HPDE6-E6E7 (cell line): ENCODE results near the gene EIF2AK2.

Source experiments
- DNase-seq: peaks from one replicate; pipeline ENCODE4 v3.0.0; 2011; ENCODE audit warnings: missing footprints; ENCODE audit errors: extremely low spot score

The EIF2AK2 gene

DNA sequence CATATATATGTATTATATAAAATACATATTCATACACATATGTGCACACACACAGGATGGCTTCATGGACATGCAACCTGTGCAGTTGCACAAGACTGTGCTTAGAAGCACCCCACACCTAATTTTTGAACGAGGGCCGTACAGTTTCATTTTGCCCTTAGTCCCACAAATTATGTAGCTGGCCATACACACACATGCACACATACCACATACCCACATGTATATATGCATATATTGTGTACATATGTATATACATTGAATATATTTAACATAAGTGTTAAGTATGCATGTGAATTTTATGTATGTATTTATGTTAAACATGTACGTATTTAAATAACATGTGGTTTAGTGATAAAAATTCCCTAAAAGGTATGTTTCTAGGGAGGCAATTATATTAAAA is 54.2 kb downstream of the EIF2AK2 start:
- no peak for DNase-seq

DNA sequence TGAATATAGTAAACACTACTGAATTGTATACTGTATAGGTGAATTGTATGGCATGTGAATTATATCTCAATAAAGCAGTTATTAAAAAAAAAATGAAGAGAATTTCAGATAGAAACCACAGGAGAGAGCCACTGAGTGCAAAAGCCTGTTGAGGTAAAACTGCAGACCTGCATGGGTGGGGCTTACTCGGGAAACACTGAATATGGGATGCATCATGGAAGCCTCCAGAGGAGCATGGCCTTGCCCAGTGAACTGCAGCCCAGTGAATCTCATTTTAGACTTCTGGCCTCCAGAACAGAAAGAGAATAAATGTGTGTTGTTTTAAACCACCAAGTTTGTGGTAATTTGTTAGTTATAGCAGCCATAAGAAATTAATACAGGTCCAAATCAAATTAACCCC is 56.7 kb downstream of the EIF2AK2 start:
- no peak for DNase-seq

DNA sequence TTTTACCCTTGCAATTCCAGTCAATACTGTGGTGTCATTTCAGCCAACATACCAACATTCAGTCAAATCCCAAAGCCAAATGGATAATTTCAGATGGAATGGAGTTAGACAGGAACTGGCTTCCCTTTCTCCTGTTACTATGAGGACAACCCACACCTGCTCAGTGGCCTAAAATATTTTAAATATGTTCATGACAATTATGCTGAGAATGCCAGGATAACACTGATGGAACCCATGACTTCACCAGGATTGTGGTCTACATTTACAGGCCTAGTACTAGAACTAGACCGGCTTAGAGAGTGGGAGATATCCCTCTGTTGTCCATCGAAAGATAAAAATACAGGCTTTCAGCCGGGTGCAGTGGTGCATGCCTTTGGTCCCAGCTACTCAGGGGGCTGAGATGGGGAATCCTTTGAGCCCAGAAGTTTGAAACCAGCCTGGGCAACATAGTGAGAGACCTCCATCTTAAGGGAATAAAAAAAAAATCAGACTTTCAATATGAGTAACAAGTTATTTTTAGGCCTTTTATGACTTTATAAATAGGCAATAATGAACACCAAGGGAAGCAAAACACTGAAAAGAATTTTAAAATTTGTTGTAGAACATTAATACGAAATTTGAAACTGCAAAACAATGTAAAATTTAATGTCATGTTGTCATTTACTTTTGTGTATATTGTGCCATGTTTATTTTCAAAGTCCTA is 58.2 kb downstream of the EIF2AK2 start:
- no peak for DNase-seq

DNA sequence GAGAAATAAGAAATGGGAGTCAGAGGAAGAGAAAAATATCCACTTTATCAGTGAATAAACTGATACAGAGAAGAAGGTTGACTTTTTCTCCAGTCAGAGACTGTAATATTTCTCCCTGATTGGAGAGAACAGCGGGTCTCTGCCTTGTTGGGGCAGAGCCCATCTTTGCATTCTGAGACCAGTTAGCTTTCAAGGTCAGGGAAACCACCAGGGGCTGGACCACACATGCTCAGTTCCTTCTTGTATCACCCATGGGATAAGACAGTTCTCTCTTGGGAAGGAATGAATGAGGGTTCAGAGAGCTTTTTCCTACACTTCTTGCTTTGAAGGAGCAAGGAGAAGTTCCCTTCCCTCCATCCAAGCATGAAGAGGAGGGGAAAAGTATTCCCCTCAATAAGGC is 60.2 kb downstream of the EIF2AK2 start:
- no peak for DNase-seq

DNA sequence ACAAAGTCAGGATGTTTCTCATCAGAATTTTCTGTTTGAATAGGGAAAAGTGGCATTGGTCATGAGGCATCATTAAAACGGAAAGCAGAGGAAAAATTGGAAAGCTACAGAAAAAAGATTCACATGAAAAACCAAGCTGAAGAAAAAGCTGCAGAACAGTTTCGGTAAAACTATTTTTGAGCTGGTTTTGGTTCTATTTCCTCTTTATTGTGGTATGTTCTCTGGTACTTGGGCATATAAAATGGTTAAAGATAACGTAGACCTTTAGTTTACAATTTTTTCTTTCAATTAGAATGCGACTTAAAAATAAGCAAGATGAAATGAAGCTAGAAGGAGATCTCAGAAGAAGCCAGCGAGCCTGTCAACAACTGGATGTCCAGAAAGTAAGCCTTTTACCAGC is 64.9 kb downstream of the EIF2AK2 start:
- DNase-seq: no peak

DNA sequence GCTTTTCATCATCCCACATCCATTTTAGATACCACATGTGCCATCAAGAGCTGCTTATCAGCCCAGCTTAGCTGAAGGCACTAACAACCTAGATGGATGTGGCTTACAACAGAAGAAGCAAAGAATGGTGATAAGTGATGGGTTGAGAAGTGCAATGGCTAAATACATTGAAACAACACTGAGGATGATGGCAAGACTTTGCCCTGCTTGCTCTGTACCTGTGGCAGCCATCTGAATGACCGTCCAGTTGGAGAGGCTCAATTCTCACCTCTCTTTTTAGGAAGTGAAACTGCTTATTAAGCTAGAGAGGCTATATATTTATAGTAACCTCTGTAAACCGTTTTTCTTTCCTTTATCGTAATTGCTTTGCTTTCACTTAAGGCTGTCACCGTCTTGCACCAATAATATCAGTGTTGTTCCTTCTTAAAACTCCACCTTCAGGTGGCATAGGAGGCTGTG is 66.7 kb downstream of the EIF2AK2 start:
- DNase-seq: no peak

DNA sequence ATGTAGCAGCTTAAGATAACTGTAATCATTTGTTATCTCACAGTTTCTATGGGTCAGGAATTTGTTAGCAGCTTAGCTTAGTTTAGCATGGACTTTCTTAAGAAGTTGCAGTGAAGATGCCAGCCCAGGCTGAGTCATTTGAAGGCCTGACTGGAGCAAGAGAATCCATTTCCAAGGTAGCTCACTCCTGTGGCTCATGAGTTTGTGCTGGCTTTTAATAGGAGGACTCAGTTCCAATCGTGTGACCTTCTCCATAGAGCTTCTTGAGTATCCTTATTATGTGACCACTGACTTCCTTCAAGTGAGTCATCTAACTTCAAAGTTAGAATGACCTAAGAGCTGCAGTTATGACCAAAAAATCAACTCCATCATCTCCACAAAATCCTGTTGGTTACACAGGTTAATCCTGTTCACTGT is 71.0 kb downstream of the EIF2AK2 start:
- DNase-seq: no peak

DNA sequence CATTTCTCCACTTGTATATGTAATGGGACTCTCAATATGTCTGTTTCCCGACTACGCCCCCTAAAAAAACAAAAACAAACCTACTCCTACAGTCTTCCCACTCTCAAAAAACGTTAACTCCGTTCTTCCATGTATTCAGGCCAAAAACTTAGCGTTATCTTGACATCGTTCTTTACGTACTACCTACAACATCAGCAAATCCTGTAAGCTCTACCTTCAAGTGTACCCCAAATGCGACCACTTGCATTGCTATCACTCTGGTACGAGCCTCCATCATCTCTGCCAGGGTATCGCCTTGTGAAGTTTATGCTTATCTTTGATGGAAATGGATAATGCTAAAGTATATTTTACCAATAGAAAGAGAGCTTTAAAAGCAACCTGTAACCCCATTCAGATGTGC is 72.0 kb downstream of the EIF2AK2 start:
- no peak for DNase-seq

DNA sequence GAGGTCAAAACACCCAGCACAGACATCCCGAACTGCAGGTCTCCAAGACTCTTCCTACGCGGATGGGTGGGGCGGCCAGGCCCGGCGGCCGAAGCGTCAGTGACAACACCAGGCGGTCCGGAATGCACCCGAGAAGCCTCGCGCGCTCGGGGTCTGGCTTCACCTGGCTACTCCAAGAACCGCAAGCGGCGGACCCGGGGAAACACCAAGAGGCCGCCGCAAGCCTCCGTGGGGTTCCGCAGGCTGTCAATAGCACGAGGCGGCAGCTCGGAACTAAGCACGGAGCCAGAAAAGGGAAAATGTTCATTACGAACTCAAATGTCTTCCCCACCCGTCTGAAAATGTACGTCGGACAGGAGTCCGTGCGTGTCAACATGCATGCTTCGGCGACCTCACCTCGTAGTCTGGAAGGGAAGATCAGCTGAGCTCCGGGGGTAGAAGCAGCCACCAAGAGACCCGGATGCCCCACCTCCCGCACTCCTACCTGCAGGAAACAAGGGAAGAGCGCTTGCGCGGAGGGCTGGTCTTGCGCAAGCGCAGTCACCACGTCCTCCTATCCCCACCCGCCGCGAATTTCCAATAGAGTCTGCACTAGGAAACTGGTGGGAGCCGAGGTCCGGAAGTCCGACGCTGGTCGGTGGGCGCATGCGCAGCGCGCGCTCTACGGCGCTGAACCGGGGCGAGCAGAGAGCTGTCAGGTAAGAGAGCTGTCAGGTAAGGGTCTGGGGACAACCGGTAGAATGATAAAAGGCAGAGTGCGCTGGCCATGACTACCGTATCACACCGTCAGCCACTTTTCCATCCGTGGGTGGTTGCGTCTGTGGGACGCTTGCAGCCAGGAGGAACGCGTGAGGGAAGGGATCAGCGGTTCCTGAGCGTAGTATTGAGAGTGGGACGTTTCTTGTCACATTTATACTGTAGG is 72.6 kb downstream of the EIF2AK2 start, which contains the start of the genes GPATCH11 and HEATR5B:
Gene GPATCH11, plus strand, starts transcription at position 646 of the 922 bp plus-strand sequence. CDS start 3,864 bp downstream, outside the sequence.
Gene HEATR5B, minus strand, starts transcription at position 500 of the 922 bp plus-strand sequence. CDS start 958 bp downstream, outside the sequence.
- DNase-seq: peak; percentile 98

DNA sequence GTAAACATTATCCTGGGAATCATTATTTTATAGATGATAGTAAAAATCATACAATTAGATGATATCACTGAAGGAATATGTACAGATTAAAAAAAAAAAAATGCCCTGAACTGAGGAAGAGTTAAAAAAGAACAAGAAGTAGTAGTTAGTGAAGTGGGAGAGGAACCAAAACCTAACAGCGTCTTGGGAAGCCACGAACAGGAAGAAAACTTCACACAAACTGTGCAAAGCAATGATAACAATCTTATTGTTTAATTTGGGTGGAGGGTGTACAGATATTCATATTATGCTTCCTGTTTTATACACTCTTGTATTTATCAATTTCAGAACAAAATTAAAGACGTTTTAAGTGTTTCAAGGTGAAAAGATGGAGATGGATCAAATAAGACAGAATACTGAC is 76.1 kb downstream of the EIF2AK2 start:
- DNase-seq: no peak

DNA sequence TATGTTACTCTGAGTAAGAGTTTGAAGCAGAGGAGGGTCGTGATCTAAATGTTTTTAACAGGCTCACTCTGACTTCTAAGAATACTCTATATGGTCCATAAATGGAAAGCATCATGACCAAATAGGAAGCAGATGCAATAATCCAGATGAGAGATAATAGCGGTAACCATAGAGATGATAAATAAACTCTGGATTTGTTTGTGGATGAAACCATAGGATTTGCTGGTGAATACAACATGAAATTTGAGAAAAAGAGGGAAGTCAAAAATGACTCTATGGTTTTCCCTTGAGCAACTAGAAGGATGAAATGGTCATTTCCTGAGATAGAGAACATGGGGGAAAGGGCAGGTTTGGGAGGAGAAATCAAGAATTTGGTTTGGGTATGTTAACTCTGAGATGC is 76.5 kb downstream of the EIF2AK2 start:
- DNase-seq: no peak

DNA sequence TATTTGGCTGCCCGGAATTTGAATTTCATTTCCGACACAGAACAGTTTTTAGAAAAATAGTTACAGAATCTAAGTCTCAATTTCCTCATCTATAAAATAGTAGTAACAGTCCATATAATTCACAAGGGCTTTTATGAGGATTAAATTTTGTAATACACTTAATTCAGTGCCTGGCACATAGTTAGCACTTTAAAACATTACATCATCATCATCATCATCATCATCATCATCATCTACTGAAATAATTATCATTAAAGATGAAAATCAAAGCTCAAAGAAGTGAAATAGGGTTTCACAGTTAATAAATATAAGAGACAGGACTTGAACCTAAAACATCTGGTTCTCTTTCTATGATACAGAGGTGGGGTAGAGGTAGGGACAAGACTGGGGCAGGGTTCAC is 85.8 kb downstream of the EIF2AK2 start:
- DNase-seq: no peak

DNA sequence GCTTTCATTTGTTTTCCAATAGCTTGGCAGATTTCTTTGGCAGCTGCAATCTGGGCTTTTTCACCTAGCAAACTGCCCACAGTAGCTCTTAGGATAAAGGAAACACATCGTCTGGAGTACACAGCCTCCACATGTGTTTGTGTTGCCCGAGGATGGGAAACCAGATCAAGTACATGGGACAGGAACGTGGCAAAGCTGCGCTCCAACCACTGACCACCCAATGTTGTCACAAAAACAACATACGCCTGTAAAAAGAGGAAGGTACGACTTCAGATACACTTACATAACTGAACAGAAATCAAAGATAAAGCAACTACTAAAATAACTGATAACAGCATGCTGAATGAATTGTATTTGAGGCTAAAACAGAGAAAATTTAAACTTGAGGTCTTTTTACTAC is 88.1 kb downstream of the EIF2AK2 start:
- no peak for DNase-seq

DNA sequence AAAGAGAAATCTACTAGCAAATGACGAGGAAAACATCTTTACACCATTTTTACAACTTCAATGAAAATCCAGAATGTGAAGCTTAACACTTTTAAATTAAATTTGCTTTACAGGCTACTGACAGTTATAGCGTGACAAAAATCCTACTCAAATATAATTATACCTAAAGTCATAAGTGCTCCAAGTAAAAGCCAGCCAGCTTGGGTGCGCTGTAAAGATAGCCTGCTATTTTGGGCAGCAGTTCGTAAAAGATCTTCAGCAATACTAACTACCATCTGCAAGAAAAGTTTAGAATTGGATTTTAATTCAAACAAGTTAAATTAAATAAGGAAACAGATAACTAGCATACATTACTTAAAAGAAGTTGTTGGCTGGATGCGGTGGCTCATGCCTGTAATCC is 95.0 kb downstream of the EIF2AK2 start:
- DNase-seq: no peak

DNA sequence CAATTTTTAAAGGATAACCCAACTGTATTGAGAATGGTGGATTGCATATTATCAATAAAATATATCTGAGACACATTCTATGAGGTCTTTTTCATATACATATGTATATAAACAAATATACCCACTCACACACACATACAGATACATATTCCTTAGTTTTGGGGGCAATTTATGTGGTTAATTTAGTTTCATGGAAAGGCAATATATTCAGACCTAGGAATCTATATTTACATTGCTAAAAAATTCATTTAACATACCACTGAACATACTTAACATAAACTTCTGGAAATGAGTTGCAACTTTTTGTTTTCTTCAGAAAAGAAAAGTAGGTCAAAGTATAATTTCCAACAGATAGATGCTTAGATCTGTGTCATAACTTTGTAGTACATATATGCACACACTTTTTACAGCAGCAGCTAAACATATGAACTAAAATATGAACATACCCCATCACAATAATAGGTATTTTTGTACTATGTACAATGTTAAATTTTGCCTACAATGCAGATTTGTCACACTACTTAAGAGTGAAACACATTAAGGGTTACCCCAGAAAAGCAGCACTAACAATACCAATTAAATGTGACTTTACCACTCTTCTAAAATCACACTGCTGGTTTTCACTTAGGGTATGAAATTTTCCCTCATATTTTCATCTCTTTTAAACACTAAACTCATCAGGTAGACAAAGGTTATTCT is 95.6 kb downstream of the EIF2AK2 start:
- DNase-seq: no peak

DNA sequence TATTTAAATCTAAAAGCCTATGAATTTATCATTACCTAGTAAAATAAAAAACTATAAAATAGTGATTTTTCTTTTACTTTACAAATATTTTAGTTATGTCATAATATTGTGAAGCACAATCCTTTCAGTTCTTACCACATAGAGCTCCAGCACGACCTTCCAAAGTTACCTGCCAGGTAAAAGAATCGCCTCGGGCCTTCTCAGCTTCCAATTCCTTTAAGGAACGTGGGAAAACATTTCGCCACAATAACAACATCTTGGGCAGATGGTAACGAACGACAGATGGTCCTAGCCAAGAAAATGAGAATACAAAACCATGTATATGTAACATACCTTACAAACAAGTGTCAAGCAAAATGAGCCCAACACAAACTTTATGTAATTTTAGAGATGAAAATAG is 96.3 kb downstream of the EIF2AK2 start:
- DNase-seq: no peak

DNA sequence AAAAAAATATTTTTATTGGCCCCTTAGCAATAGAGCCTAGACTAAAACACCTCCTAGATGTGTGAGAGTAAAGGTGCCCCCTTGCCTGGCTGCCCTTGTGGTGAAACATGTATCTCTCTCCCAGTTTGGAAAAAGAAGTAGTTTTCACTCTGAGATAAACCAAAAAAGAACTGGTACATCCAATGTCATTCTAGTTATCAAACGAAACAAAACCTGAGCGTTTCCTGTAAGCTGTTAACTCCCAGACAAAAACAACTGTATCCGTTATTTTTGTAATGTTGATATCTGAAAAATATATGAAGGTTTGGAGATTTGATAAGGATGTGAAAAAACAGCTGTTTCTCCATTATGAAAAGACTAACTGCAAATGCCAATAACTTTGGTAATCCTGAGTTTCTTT is 96.9 kb downstream of the EIF2AK2 start:
- DNase-seq: no peak

DNA sequence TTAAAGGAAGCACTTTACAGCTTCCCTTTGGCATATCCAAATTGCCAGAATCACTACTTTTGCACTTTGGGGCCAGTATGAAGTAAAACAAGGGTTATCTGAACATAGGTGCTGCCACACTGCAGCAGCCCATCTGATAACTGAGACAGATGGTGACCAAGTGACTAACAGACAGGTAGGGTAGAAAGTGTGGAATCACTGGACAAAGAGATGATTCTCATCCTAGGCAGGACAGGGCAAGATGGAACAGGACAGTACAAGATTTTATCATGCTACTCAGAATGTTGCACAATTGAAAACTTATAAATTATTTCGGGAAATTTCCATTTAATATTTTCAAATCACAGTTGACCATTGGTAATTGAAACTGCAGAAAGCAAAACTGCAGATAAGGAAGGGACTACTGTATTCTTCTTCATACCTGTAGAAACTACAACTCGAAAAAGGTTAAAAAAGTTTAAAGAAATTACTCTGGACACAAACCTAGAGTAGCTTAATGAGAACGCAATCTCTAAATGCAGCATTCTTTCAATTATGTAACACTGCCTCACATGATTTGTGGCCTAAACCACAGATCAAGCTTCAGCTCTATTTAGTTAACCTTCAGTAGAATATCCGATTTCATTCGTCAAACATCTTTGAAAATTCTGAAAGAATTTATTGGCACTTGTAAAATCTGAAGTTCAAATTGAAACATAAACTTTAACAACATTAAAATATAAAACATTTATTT is 104.0 kb downstream of the EIF2AK2 start:
- peak; percentile 54 for DNase-seq
